WTC11 (cell line): ENCODE measurements around the gene RTCB. TPM values are rescaled to one million over a fixed set of nuclear protein-coding genes. Genes with fewer than 3 reads are reported as not detected.

Experiments used
- ATAC-seq: fragments of 200-7000 bp; cut with Tn5 transposase; 2 replicates; pipeline ENCODE4 v1.10.0; 2021; ENCODE audit warnings: mild to moderate bottlenecking, moderate library complexity
- CTCF ChIA-PET: fragments of 300-600 bp; sonication (Branson Sonifier 250); formaldehyde crosslinking; loops from one replicate; lab custom pipeline; 2021; ENCODE audit warnings: antibody characterized with exemption; lab: Charles Lee
- POLR2A ChIA-PET: fragments of 350-600 bp; sonication (Branson Sonifier 250); formaldehyde crosslinking; loops from one replicate; lab custom pipeline; 2021; ENCODE audit warnings: antibody characterized with exemption; lab: Charles Lee
- DNase-seq: peaks from one replicate; pipeline ENCODE4 v3.0.0; 2021; ENCODE audit warnings: low spot score
- H3K27ac Mint-ChIP-seq: 2 replicates; pipeline ENCODE4 v1.8.0; 2021; ENCODE audit warnings: mixed read lengths
- H3K27me3 Mint-ChIP-seq: 2 replicates; pipeline ENCODE4 v1.8.0; 2021; ENCODE audit warnings: low read depth, mild to moderate bottlenecking, moderate library complexity, mixed read lengths
- H3K36me3 Mint-ChIP-seq: 2 replicates; pipeline ENCODE4 v1.8.0; 2021; ENCODE audit warnings: mixed read lengths
- H3K4me1 Mint-ChIP-seq: 2 replicates; pipeline ENCODE4 v1.8.0; 2022; ENCODE audit warnings: mixed read lengths
- H3K4me3 Mint-ChIP-seq: 2 replicates; pipeline ENCODE4 v1.8.0; 2021; ENCODE audit warnings: mild to moderate bottlenecking, moderate library complexity, mixed read lengths
- H3K9me3 Mint-ChIP-seq: 2 replicates; pipeline ENCODE4 v1.8.0; 2021; ENCODE audit warnings: mixed read lengths
- AFF4 ChIP-seq: sonication (generic); formaldehyde crosslinking; IDR thresholded peaks from 2 replicates; pipeline ENCODE4 v1.8.1; 2023; ENCODE audit warnings: mild to moderate bottlenecking, missing genetic modification reagents, borderline replicate concordance
- ATF1 ChIP-seq: sonication (generic); formaldehyde crosslinking; IDR thresholded peaks from 2 replicates; pipeline ENCODE4 v1.8.1; 2023; ENCODE audit warnings: mild to moderate bottlenecking, moderate library complexity, missing genetic modification reagents
- CREM ChIP-seq: sonication (generic); formaldehyde crosslinking; IDR thresholded peaks from 2 replicates; pipeline ENCODE4 v1.8.1; 2022; ENCODE audit warnings: mild to moderate bottlenecking, missing genetic modification reagents, moderate library complexity
- ELF4 ChIP-seq: sonication (generic); formaldehyde crosslinking; IDR thresholded peaks from 2 replicates; pipeline ENCODE4 v1.8.1; 2022; ENCODE audit warnings: low read depth, mild to moderate bottlenecking, moderate library complexity, missing genetic modification reagents
- EMX1 ChIP-seq: fragments of 250-450 bp; sonication (Bioruptor Pico); IDR thresholded peaks from 2 replicates; pipeline ENCODE4 v1.8.0; 2021; ENCODE audit warnings: mild to moderate bottlenecking
- ETV6 ChIP-seq: sonication (generic); formaldehyde crosslinking; IDR thresholded peaks from 2 replicates; pipeline ENCODE4 v1.8.1; 2022; ENCODE audit warnings: mild to moderate bottlenecking, missing genetic modification reagents
- FOXK1 ChIP-seq: sonication (generic); formaldehyde crosslinking; IDR thresholded peaks from 2 replicates; pipeline ENCODE4 v1.8.0; 2022; ENCODE audit warnings: mild to moderate bottlenecking, moderate library complexity, missing genetic modification reagents
- IRF2 ChIP-seq: sonication (generic); formaldehyde crosslinking; IDR thresholded peaks from 2 replicates; pipeline ENCODE4 v1.8.0; 2022; ENCODE audit warnings: low read depth, missing genetic modification reagents, borderline replicate concordance
- JUN ChIP-seq: sonication (generic); formaldehyde crosslinking; IDR thresholded peaks from 2 replicates; pipeline ENCODE4 v1.8.0; 2023; ENCODE audit warnings: mild to moderate bottlenecking, missing genetic modification reagents
- RORB ChIP-seq: fragments of 250-450 bp; sonication (Bioruptor Pico); IDR thresholded peaks from 2 replicates; pipeline ENCODE4 v1.9.0; 2021; ENCODE audit warnings: mild to moderate bottlenecking
- SMAD3 ChIP-seq: sonication (generic); formaldehyde crosslinking; IDR thresholded peaks from 2 replicates; pipeline ENCODE4 v1.8.0; 2022; ENCODE audit warnings: missing genetic modification reagents, mild to moderate bottlenecking, borderline replicate concordance
- TCF7 ChIP-seq: sonication (generic); formaldehyde crosslinking; IDR thresholded peaks from 2 replicates; pipeline ENCODE4 v1.8.0; 2022; ENCODE audit warnings: mild to moderate bottlenecking, low read depth, missing genetic modification reagents, moderate library complexity
- TEAD1 ChIP-seq: sonication (generic); formaldehyde crosslinking; IDR thresholded peaks from 2 replicates; pipeline ENCODE4 v1.8.0; 2022; ENCODE audit warnings: mild to moderate bottlenecking, missing genetic modification reagents
- ZNF416 ChIP-seq: fragments of 250-450 bp; sonication (Bioruptor Pico); IDR thresholded peaks from 2 replicates; pipeline ENCODE4 v1.9.0; 2021; ENCODE audit warnings: mild to moderate bottlenecking, inconsistent platforms
- ZNF423 ChIP-seq: fragments of 250-450 bp; sonication (Bioruptor Pico); IDR thresholded peaks from 2 replicates; pipeline ENCODE4 v2.1.2; 2022; ENCODE audit warnings: mild to moderate bottlenecking, moderate library complexity
- ZNF512 ChIP-seq: sonication (generic); formaldehyde crosslinking; IDR thresholded peaks from 2 replicates; pipeline ENCODE4 v1.8.1; 2022; ENCODE audit warnings: missing genetic modification reagents, borderline replicate concordance
- ZNF532 ChIP-seq: fragments of 250-450 bp; sonication (Bioruptor Pico); IDR thresholded peaks from 2 replicates; pipeline ENCODE4 v1.9.0; 2021; ENCODE audit warnings: mild to moderate bottlenecking, borderline replicate concordance
- ZNF671 ChIP-seq: fragments of 250-450 bp; sonication (Bioruptor Pico); IDR thresholded peaks from 2 replicates; pipeline ENCODE4 v1.8.0; 2021; ENCODE audit warnings: mild to moderate bottlenecking
- total RNA-seq: library from RNA; stranded (reverse); gene quantifications from 3 replicates; pipeline ENCODE4 v1.2.3, GENCODE V29; 2021
- TF ChIP-seq, protein P1 (sequence below): sonication (generic); formaldehyde crosslinking; IDR thresholded peaks from 2 replicates; pipeline ENCODE4 v1.8.0; 2023; ENCODE audit warnings: missing genetic modification reagents

Gene RTCB
- total RNA-seq, 1 experiment from 2014 or later, result 106 TPM

DNA sequence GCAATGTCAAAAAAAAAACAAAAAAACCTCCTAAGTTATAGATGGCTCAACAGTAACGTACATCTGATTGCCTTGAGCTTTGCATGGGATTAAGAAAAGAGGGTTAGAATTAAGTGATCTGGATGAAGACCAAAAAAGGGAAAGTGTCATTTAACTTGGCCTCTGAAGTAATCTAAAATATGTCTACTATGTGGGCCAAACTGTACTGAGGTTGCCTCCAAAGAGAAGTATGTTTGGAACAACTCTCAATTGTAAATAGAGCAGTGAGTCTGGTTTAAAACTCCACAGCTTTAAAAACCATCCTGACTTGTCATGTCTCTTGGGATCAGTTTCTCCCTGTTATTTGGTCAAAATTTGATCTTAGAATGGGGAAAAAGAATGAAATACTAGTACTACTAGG is 11.6 kb upstream of the RTCB start:
- no peak for ATAC-seq
- no peak for DNase-seq
- ChIA-PET POLR2A (no interaction called here), CTCF (interaction anchor here (1.4 kb wide), 1 partner anchor 12 kb away, joined by 8 read pairs; the partner anchor contains the start of gene RTCB)
- Mint-ChIP-seq H3K36me3 (no peaks in the 10 kb centered on the region), H3K4me1 (0 out of 2 replicates have a peak, but pooled peaks cover 5% of the 10 kb centered on the region), H3K9me3 (no peaks in the 10 kb centered on the region), H3K27ac (no peak overlapping the region), H3K27me3 (peaks cover 71% of the 10 kb centered on the region), H3K4me3 (no peak overlapping the region)
- no peak for TF ChIP-seq AFF4 (CRISPR knock-in tag)
- no peak for TF ChIP-seq ZNF671 (CRISPR knock-in tag)
- no peak for TF ChIP-seq ZNF423
- TF ChIP-seq SMAD3 (CRISPR knock-in tag), result no peak
- TF ChIP-seq CREM (CRISPR knock-in tag), result no peak
- TF ChIP-seq ELF4 (CRISPR knock-in tag), result no peak
- TF ChIP-seq EMX1 (CRISPR knock-in tag), result no peak
- TF ChIP-seq RORB, result no peak
- TF ChIP-seq ZNF416 (CRISPR knock-in tag), result no peak
- no peak for TF ChIP-seq IRF2 (CRISPR knock-in tag)
- no peak for TF ChIP-seq TEAD1 (CRISPR knock-in tag)
- no peak for TF ChIP-seq ZNF532 (CRISPR knock-in tag)
- no peak for TF ChIP-seq TCF7 (CRISPR knock-in tag)
- TF ChIP-seq JUN (CRISPR knock-in tag), result no peak
- TF ChIP-seq, protein P1, sequence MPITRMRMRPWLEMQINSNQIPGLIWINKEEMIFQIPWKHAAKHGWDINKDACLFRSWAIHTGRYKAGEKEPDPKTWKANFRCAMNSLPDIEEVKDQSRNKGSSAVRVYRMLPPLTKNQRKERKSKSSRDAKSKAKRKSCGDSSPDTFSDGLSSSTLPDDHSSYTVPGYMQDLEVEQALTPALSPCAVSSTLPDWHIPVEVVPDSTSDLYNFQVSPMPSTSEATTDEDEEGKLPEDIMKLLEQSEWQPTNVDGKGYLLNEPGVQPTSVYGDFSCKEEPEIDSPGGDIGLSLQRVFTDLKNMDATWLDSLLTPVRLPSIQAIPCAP (CRISPR knock-in tag), result no peak
- no peak for TF ChIP-seq ETV6
- TF ChIP-seq ATF1, result no peak
- no peak for TF ChIP-seq FOXK1
- TF ChIP-seq ZNF512 (CRISPR knock-in tag), result no peak
